C4-2B (cell line): ENCODE results near the gene GSTM3.

Source experiments
- ZFX ChIP-seq: fragments of 450-650 bp; IDR thresholded peaks from 2 replicates; pipeline ENCODE4 v1.6.1; 2017
- TF ChIP-seq, protein P1 (sequence below): fragments of 450-650 bp; conservative IDR thresholded peaks from 2 replicates; pipeline ENCODE4 v1.5.1; 2017; ENCODE audit warnings: mild to moderate bottlenecking

DNA sequence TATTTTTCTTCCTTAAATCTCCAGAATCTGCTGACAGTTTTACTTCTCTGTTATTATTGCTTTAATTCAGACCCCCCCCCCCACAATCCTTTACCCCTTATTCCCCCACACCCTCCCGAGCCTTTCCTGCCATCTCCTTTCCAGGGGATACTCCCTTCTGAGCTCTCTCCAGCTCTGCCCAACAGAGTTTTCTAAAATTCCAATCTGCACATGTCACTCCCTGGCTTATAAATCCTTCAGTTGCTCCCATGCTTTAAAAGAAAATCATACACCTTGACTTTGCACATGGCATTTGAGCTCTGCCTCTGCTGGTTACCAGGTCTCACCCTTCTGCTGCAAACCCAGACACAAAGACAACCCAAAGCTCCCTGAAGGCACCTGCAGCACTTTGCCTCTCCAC, 34.6 kb upstream of the GSTM3 start:
- TF ChIP-seq, protein P1, sequence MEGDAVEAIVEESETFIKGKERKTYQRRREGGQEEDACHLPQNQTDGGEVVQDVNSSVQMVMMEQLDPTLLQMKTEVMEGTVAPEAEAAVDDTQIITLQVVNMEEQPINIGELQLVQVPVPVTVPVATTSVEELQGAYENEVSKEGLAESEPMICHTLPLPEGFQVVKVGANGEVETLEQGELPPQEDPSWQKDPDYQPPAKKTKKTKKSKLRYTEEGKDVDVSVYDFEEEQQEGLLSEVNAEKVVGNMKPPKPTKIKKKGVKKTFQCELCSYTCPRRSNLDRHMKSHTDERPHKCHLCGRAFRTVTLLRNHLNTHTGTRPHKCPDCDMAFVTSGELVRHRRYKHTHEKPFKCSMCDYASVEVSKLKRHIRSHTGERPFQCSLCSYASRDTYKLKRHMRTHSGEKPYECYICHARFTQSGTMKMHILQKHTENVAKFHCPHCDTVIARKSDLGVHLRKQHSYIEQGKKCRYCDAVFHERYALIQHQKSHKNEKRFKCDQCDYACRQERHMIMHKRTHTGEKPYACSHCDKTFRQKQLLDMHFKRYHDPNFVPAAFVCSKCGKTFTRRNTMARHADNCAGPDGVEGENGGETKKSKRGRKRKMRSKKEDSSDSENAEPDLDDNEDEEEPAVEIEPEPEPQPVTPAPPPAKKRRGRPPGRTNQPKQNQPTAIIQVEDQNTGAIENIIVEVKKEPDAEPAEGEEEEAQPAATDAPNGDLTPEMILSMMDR, result no peak
- TF ChIP-seq ZFX, result no peak
